Activated CD4-positive, alpha-beta T cell treated with anti-CD3 and anti-CD28 coated beads, Interleukin-2, amount 10 ng/mL, durations not matched to agents 7 days and 5 days (primary cell): ENCODE results near the gene VARS2. TPM values are rescaled to one million over a fixed set of nuclear protein-coding genes. Genes with fewer than 3 reads are reported as not detected.

Source experiments
- CTCF ChIA-PET: fragments of 350-600 bp; sonication (Branson Sonifier 250); formaldehyde crosslinking; loops from one replicate; lab custom pipeline; 2021; ENCODE audit warnings: antibody characterized with exemption; lab: Charles Lee
- POLR2A ChIA-PET: fragments of 350-600 bp; sonication (Branson Sonifier 250); formaldehyde crosslinking; loops from one replicate; lab custom pipeline; 2021; ENCODE audit warnings: antibody characterized with exemption; lab: Charles Lee
- DNase-seq: peaks from one replicate; pipeline ENCODE4 v3.0.0-alpha.2; 2020
- H3K27ac Mint-ChIP-seq: one replicate; pipeline ENCODE4 v1.8.0; 2021; ENCODE audit warnings: mild to moderate bottlenecking, moderate library complexity, mixed read lengths
- H3K27me3 Mint-ChIP-seq: one replicate; pipeline ENCODE4 v1.8.0; 2021; ENCODE audit warnings: mixed read lengths
- H3K36me3 Mint-ChIP-seq: one replicate; pipeline ENCODE4 v1.8.0; 2021; ENCODE audit warnings: low read depth, mixed read lengths
- H3K4me1 Mint-ChIP-seq: one replicate; pipeline ENCODE4 v1.8.0; 2021; ENCODE audit warnings: mixed read lengths
- H3K4me3 Mint-ChIP-seq: one replicate; pipeline ENCODE4 v1.8.0; 2021; ENCODE audit warnings: mild to moderate bottlenecking, moderate library complexity, mixed read lengths
- H3K9me3 Mint-ChIP-seq: one replicate; pipeline ENCODE4 v1.8.0; 2021; ENCODE audit warnings: mixed read lengths
- total RNA-seq, 2 experiments: library from RNA; stranded (reverse); gene quantifications; one replicate each; pipeline ENCODE4 v1.2.3, GENCODE V29; 2021

Gene VARS2
- total RNA-seq, 2 experiments from 2014 or later = 34.3 to 40.2 TPM

GRCh38 chr6:30945281-30945680 lies 31.2 kb downstream of the VARS2 start:
- ChIA-PET CTCF (interaction anchor here (0.9 kb wide), 1 partner anchor 11 kb away, joined by 3 read pairs; no protein-coding TSS in a partner anchor), POLR2A (no interaction called here)
- no peak overlapping the region for H3K4me3 Mint-ChIP-seq

GRCh38 chr6:30947231-30947630 lies 33.2 kb downstream of the VARS2 start:
- Mint-ChIP-seq H3K27me3 (peaks cover 61% of the 10 kb centered on the region), H3K9me3 (no peaks in the 10 kb centered on the region), H3K4me1 (peaks cover under 1% of the 10 kb centered on the region), H3K36me3 (no peaks in the 10 kb centered on the region), H3K27ac (no peak overlapping the region), H3K4me3 (no peak overlapping the region)
- ChIA-PET POLR2A (no interaction called here), CTCF (interaction anchor here (1.2 to 1.7 kb wide), 2 partner anchors 10 to 37 kb away, joined by 3 to 4 read pairs; partner anchors contain the start of gene MUC21)
- DNase-seq = no peak

More at GRCh38 chr6:30945281-30945680, 31.2 kb downstream of the VARS2 start:
- H3K9me3 Mint-ChIP-seq = no peaks in the 10 kb centered on the region
- no peak overlapping the region for H3K27ac Mint-ChIP-seq
- DNase-seq = no peak
- peaks cover 2% of the 10 kb centered on the region for H3K4me1 Mint-ChIP-seq
- no peaks in the 10 kb centered on the region for H3K36me3 Mint-ChIP-seq
- H3K27me3 Mint-ChIP-seq = peaks cover 54% of the 10 kb centered on the region

- POLR2A ChIA-PET = no interaction called here
- CTCF ChIA-PET = no interaction called here
Observed at GRCh38 chr6:30948811-30949210, 34.8 kb downstream of the VARS2 start.

GRCh38 chr6:30951907-30952469 lies 38.0 kb downstream of the VARS2 start:
- CTCF ChIA-PET = no interaction called here
- DNase-seq = no peak
- H3K9me3 Mint-ChIP-seq = no peaks in the 10 kb centered on the region
- H3K27me3 Mint-ChIP-seq = peaks cover 76% of the 10 kb centered on the region
- no peak overlapping the region for H3K4me3 Mint-ChIP-seq
- H3K4me1 Mint-ChIP-seq = peaks cover 7% of the 10 kb centered on the region
- H3K36me3 Mint-ChIP-seq = no peaks in the 10 kb centered on the region
- H3K27ac Mint-ChIP-seq = no peak overlapping the region
- POLR2A ChIA-PET = no interaction called here

More at GRCh38 chr6:30948811-30949210, 34.8 kb downstream of the VARS2 start:
- Mint-ChIP-seq H3K4me1 (no peaks in the 10 kb centered on the region), H3K27me3 (peaks cover 60% of the 10 kb centered on the region), H3K36me3 (no peaks in the 10 kb centered on the region), H3K9me3 (no peaks in the 10 kb centered on the region), H3K4me3 (no peak overlapping the region), H3K27ac (no peak overlapping the region)
- DNase-seq = no peak

GRCh38 chr6:30954631-30955366 lies 40.8 kb downstream of the VARS2 start:
- H3K9me3 Mint-ChIP-seq = no peaks in the 10 kb centered on the region
- no peak for DNase-seq

GRCh38 chr6:30955367-30956042 lies 41.5 kb downstream of the VARS2 start:
- Mint-ChIP-seq H3K27me3 (peaks cover 74% of the 10 kb centered on the region), H3K27ac (no peak overlapping the region), H3K4me3 (peak overlapping the region; percentile 47), H3K9me3 (no peaks in the 10 kb centered on the region), H3K4me1 (peaks cover 7% of the 10 kb centered on the region), H3K36me3 (no peaks in the 10 kb centered on the region)
- POLR2A ChIA-PET = no interaction called here
- CTCF ChIA-PET = interaction anchor here (0.7 to 1.5 kb wide), 5 partner anchors 10 to 72 kb away, joined by 3 read pairs; partner anchors contain the start of gene DDR1
- peak; percentile 52 for DNase-seq

More at GRCh38 chr6:30954631-30955366, 40.8 kb downstream of the VARS2 start:
- Mint-ChIP-seq H3K27ac (no peak overlapping the region), H3K36me3 (no peaks in the 10 kb centered on the region), H3K4me3 (peak overlapping the region; percentile 37), H3K4me1 (peaks cover 7% of the 10 kb centered on the region), H3K27me3 (peaks cover 74% of the 10 kb centered on the region)
- ChIA-PET POLR2A (no interaction called here), CTCF (interaction anchor here (1.5 kb wide), 1 partner anchor 10 kb away, joined by 3 read pairs; no protein-coding TSS in a partner anchor)

GRCh38 chr6:30957716-30958115 lies 43.7 kb downstream of the VARS2 start:
- H3K4me1 Mint-ChIP-seq = peaks cover 9% of the 10 kb centered on the region
- no peak overlapping the region for H3K27ac Mint-ChIP-seq
- no peak overlapping the region for H3K4me3 Mint-ChIP-seq
- H3K27me3 Mint-ChIP-seq = peaks cover 63% of the 10 kb centered on the region
- POLR2A ChIA-PET = no interaction called here
- no peak for DNase-seq
- no peaks in the 10 kb centered on the region for H3K36me3 Mint-ChIP-seq
- CTCF ChIA-PET = no interaction called here
- H3K9me3 Mint-ChIP-seq = no peaks in the 10 kb centered on the region

- DNase-seq = no peak
- no peaks in the 10 kb centered on the region for H3K36me3 Mint-ChIP-seq
- H3K4me1 Mint-ChIP-seq = peaks cover 21% of the 10 kb centered on the region
- ChIA-PET POLR2A (no interaction called here), CTCF (no interaction called here)
- no peak overlapping the region for H3K4me3 Mint-ChIP-seq
- H3K27me3 Mint-ChIP-seq = peaks cover 53% of the 10 kb centered on the region
- no peaks in the 10 kb centered on the region for H3K9me3 Mint-ChIP-seq
- H3K27ac Mint-ChIP-seq = no peak overlapping the region
Observed at GRCh38 chr6:30960907-30961673, 47.1 kb downstream of the VARS2 start.

- H3K27me3 Mint-ChIP-seq = peaks cover 42% of the 10 kb centered on the region
- POLR2A ChIA-PET = no interaction called here
- H3K4me3 Mint-ChIP-seq = no peak overlapping the region
- peaks cover 21% of the 10 kb centered on the region for H3K4me1 Mint-ChIP-seq
- H3K9me3 Mint-ChIP-seq = no peaks in the 10 kb centered on the region
- no peaks in the 10 kb centered on the region for H3K36me3 Mint-ChIP-seq
- CTCF ChIA-PET = no interaction called here
- DNase-seq = no peak
- H3K27ac Mint-ChIP-seq = no peak overlapping the region
Observed at GRCh38 chr6:30962716-30963115, 48.7 kb downstream of the VARS2 start.

- Mint-ChIP-seq H3K36me3 (no peaks in the 10 kb centered on the region), H3K9me3 (no peaks in the 10 kb centered on the region), H3K4me3 (no peak overlapping the region), H3K4me1 (peaks cover 21% of the 10 kb centered on the region), H3K27me3 (peaks cover 35% of the 10 kb centered on the region), H3K27ac (no peak overlapping the region)
- CTCF ChIA-PET = no interaction called here
- DNase-seq = no peak
- POLR2A ChIA-PET = interaction anchor here (0.5 kb wide), 1 partner anchor 98 kb away, joined by 3 read pairs; no protein-coding TSS in a partner anchor
Observed at GRCh38 chr6:30963641-30964040, 49.6 kb downstream of the VARS2 start.

- H3K4me1 Mint-ChIP-seq = peaks cover 21% of the 10 kb centered on the region
- peak overlapping the region; percentile 16 for H3K27ac Mint-ChIP-seq
- H3K36me3 Mint-ChIP-seq = no peaks in the 10 kb centered on the region
- H3K4me3 Mint-ChIP-seq = no peak overlapping the region
- H3K27me3 Mint-ChIP-seq = peaks cover 33% of the 10 kb centered on the region
- CTCF ChIA-PET = interaction anchor here (0.6 kb wide), 1 partner anchor 227 kb away, joined by 3 read pairs; no protein-coding TSS in a partner anchor
- no peaks in the 10 kb centered on the region for H3K9me3 Mint-ChIP-seq
- DNase-seq = peak; percentile 41
- POLR2A ChIA-PET = interaction anchor here (0.5 kb wide), 1 partner anchor 98 kb away, joined by 3 read pairs; no protein-coding TSS in a partner anchor
Observed at GRCh38 chr6:30964075-30964474, 50.0 kb downstream of the VARS2 start.

- Mint-ChIP-seq H3K4me3 (no peak overlapping the region), H3K9me3 (no peaks in the 10 kb centered on the region), H3K4me1 (peaks cover 21% of the 10 kb centered on the region), H3K27ac (no peak overlapping the region), H3K36me3 (no peaks in the 10 kb centered on the region), H3K27me3 (peaks cover 26% of the 10 kb centered on the region)
- ChIA-PET CTCF (interaction anchor here (0.7 to 1.4 kb wide), 3 partner anchors 10 to 103 kb away, joined by 3 to 5 read pairs (median 3); no protein-coding TSS in a partner anchor), POLR2A (no interaction called here)
- DNase-seq = no peak
Observed at GRCh38 chr6:30965140-30965601, 51.1 kb downstream of the VARS2 start.
